ENCODE results near the gene SLAIN1.
A peak's percentile ranks its signal among the peaks of the same experiment; 100 is the strongest.

Gene SLAIN1

DNA sequence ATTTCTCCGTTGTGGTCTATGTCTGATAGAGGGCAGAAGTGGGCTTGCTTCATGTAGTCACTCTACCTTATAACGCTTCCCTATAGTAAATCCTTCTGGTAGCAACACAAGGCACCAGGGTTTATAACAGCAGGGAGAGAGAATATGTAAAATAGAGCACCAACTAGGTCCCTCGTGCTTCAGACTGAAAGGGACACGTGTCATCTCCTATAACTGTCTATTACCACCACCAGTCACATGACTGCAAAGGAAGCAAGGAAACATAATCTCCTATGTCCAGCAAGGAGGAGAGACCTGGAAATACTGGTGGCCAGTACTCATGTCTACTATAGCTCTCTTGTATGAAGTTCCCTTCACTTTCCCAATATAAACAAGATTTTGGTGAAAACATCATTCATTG, 79.2 kb downstream of the SLAIN1 start:
- DNase-seq (ENCODE audit: insufficient read length, low spot score) (no peak), FAIRE-seq (no peak)
- TF ChIP-seq TAF1 (IDR thresholded peaks at IDR 0.05; ENCODE audit: low read depth, low read length) = no peak
- no peak for TF ChIP-seq SPI1 (IDR thresholded peaks at IDR 0.05; ENCODE audit: low read depth, low read length)
- no peak for TF ChIP-seq PAX5 (IDR thresholded peaks at IDR 0.05; ENCODE audit: insufficient read depth, low read length, severe bottlenecking)
- no peak for TF ChIP-seq POLR2AphosphoS5 (IDR thresholded peaks at IDR 0.05; ENCODE audit: low read depth, low read length)
- TF ChIP-seq POU2F2 (IDR thresholded peaks at IDR 0.05; ENCODE audit: low read depth, low read length) = no peak
- TF ChIP-seq POLR2A (IDR thresholded peaks at IDR 0.05; ENCODE audit: low read depth, low read length) = no peak

DNA sequence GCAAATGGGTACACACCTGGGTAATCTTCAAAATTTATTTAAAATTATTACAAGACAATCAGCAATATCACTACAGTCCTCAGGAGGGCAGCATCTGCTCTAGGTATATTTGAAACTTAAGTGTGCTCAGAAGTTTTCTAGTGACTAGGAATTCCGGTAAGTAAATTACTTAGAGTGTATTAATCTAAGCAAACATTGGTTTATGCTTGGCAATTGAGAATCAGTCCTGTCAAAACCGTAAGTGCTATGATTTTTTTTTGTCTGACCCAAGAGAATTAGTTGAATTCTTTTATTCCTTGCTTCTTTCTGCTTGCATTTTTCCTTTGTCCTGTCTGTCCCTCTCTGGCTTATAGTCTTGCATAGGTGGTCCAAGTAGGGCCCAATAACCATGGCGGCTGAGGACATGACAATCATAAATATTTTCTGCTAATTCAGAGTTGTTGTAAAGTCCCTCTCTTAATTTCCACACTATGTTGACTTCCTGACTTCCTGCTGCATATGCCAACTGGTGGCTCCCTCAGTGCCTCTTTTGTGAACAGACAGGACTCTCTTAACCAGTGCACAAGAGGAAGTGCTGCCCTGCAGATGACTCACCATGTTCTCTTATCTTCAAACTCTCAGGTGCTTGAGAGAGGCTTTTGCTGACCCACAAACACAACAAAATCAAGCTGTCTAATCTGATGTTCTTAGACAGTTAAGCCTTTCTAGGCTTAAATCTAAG, 82.2 kb downstream of the SLAIN1 start:
- no peak for TF ChIP-seq TAF1 (IDR thresholded peaks at IDR 0.05; ENCODE audit: low read depth, low read length)
- TF ChIP-seq SPI1 (IDR thresholded peaks at IDR 0.05; ENCODE audit: low read depth, low read length) = peak; percentile 87
- FAIRE-seq (no peak), DNase-seq (ENCODE audit: insufficient read length, low spot score) (peak; percentile 12)

DNA sequence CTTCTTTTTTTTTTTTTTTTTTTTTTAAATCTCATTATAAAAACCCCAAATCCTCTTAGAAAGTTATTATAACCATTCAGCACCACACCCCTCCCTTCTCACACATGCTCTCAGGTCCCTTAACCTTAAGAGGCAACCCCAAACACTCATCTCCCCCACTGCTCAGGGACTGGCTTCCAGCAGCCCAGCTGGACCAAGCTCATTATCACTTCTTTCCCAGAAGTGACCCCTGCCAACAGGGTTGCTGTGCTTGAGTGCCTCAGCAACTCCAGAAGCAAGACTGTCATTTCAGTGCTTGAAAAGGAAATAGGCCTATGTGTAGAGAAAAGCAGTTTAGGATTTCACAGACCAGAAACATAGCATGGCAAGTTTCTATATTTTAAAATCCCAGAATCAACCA, 84.3 kb downstream of the SLAIN1 start:
- DNase-seq (ENCODE audit: insufficient read length, low spot score) (no peak), FAIRE-seq (no peak)
- TF ChIP-seq POU2F2 (IDR thresholded peaks at IDR 0.05; ENCODE audit: low read depth, low read length) (no peak), POLR2A (IDR thresholded peaks at IDR 0.05; ENCODE audit: low read depth, low read length) (no peak)

DNA sequence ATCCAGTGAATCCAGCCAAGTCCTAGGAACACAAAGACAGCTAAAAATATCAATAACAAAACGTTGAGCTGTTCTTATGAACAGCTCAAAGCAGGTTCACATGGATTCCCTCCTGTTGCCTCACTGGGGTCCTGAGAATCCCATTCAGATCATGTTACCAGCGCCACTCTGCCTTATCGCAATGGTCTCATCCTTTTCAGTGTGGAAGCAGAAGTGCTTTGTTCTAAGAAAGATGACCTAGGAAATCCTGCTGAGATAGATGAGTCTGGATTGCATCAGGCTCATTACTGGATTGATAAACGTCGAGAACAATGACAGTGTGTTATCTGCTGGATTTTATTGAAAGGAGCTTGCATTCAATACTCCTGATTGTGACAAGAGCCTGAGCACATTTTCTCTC, 87.0 kb downstream of the SLAIN1 start:
- TF ChIP-seq PAX5 (IDR thresholded peaks at IDR 0.05; ENCODE audit: insufficient read depth, low read length, severe bottlenecking) (no peak), POLR2A (IDR thresholded peaks at IDR 0.05; ENCODE audit: low read depth, low read length) (no peak), POLR2AphosphoS5 (IDR thresholded peaks at IDR 0.05; ENCODE audit: low read depth, low read length) (no peak), TAF1 (IDR thresholded peaks at IDR 0.05; ENCODE audit: low read depth, low read length) (no peak), SPI1 (IDR thresholded peaks at IDR 0.05; ENCODE audit: low read depth, low read length) (no peak)
- FAIRE-seq = no peak

DNA sequence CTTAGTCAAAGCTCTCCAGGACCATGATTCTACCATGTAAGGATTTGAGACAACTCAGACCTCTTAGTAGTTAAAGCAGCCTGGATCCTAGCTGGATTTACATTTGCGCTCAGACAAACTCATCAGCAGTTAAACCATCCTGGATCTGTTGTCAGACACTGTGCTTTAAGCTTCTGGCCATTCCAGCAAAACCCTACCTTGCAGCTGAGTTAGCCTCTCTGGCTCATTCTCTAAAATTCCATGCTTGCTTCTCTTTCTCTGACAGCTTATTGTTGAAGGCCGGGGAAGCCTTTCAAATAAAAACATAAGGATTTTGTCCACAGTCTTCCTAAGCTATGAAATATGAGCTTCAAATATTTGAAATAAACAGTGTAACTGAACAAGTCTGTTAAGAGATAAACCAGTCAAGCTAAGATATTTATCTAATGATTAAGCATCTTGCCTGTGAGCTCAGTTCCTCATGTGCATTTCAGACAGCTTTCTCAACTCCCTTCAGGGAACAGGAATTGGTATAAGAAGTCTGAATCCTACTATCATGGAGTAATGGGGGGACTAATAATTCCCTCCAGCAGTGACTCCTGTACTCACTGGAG, 89.3 kb downstream of the SLAIN1 start:
- no peak for FAIRE-seq
- no peak for DNase-seq (ENCODE audit: insufficient read length, low spot score)
- TF ChIP-seq TAF1 (IDR thresholded peaks at IDR 0.05; ENCODE audit: low read depth, low read length) (no peak), SPI1 (IDR thresholded peaks at IDR 0.05; ENCODE audit: low read depth, low read length) (no peak), PAX5 (IDR thresholded peaks at IDR 0.05; ENCODE audit: insufficient read depth, low read length, severe bottlenecking) (no peak)

More for the DNA sequence above, 87.0 kb downstream of the SLAIN1 start:
- DNase-seq (ENCODE audit: insufficient read length, low spot score) = no peak

DNA sequence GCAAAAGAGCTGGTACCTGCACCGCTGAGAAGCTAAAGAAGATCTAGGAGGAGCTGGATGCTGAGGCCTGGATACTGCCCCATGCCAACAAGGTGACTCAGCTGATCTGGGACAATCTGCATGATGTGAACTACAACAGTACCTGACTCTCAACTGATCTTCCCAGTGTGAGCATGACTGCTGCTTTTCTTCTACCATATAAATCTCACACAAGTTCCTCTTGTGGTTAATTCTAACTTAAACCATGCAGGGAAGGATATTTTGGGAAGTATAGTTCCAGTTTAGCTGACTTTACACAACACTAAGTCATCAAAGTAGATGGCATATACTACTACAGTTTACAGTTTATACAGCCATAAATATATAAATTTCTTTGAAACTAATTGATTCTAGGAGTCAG, 91.9 kb downstream of the SLAIN1 start:
- DNase-seq (ENCODE audit: insufficient read length, low spot score) (no peak), FAIRE-seq (no peak)
- no peak for TF ChIP-seq PAX5 (IDR thresholded peaks at IDR 0.05; ENCODE audit: insufficient read depth, low read length, severe bottlenecking)
- no peak for TF ChIP-seq POLR2AphosphoS5 (IDR thresholded peaks at IDR 0.05; ENCODE audit: low read depth, low read length)
- TF ChIP-seq SPI1 (IDR thresholded peaks at IDR 0.05; ENCODE audit: low read depth, low read length) = no peak
- no peak for TF ChIP-seq TAF1 (IDR thresholded peaks at IDR 0.05; ENCODE audit: low read depth, low read length)
- TF ChIP-seq POLR2A (IDR thresholded peaks at IDR 0.05; ENCODE audit: low read depth, low read length) = no peak
- no peak for TF ChIP-seq POU2F2 (IDR thresholded peaks at IDR 0.05; ENCODE audit: low read depth, low read length)

DNA sequence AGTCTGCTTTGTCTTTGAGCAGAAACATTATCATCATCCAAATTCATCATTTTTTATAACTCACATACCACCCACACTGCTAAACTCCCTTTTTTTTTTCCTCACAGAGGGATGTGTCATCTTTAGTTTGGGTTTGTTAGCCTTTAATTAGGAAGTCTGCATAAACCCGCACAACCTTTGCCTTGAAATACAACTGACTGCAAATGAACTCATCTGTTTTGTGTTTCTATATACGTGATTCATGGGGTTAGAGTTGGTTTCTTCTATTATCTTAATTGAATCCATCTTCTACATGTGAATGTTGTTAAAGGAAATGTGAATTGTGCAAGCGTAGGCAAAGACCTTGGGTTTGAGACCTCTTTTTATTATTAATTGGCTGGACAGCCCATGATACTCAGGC, 102.7 kb downstream of the SLAIN1 start:
- DNase-seq (ENCODE audit: insufficient read length, low spot score) (no peak), FAIRE-seq (no peak)
- TF ChIP-seq TAF1 (IDR thresholded peaks at IDR 0.05; ENCODE audit: low read depth, low read length) (no peak), PAX5 (IDR thresholded peaks at IDR 0.05; ENCODE audit: insufficient read depth, low read length, severe bottlenecking) (no peak), POLR2A (IDR thresholded peaks at IDR 0.05; ENCODE audit: low read depth, low read length) (no peak), POU2F2 (IDR thresholded peaks at IDR 0.05; ENCODE audit: low read depth, low read length) (no peak), SPI1 (IDR thresholded peaks at IDR 0.05; ENCODE audit: low read depth, low read length) (no peak), POLR2AphosphoS5 (IDR thresholded peaks at IDR 0.05; ENCODE audit: low read depth, low read length) (no peak)

DNA sequence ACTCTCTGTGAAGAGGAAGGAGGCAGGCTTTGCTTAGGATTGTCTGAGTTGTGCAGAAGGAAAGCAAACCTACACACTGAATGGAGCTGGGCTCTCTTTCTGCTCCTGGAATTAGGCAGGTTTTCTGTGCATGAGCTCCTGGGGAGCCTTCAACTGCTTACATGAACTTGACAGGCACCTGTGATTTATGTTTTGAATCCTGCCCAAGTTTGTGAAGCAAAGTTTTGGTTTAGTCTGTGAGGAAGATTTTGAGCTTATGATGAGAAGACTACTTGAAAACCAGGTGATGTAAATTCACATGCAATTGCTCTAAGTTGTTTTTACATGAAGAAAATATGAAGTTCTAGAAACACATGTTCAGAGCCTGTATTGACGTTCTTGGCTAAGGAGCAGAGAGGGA, 109.0 kb downstream of the SLAIN1 start:
- DNase-seq (ENCODE audit: insufficient read length, low spot score) (no peak), FAIRE-seq (no peak)

DNA sequence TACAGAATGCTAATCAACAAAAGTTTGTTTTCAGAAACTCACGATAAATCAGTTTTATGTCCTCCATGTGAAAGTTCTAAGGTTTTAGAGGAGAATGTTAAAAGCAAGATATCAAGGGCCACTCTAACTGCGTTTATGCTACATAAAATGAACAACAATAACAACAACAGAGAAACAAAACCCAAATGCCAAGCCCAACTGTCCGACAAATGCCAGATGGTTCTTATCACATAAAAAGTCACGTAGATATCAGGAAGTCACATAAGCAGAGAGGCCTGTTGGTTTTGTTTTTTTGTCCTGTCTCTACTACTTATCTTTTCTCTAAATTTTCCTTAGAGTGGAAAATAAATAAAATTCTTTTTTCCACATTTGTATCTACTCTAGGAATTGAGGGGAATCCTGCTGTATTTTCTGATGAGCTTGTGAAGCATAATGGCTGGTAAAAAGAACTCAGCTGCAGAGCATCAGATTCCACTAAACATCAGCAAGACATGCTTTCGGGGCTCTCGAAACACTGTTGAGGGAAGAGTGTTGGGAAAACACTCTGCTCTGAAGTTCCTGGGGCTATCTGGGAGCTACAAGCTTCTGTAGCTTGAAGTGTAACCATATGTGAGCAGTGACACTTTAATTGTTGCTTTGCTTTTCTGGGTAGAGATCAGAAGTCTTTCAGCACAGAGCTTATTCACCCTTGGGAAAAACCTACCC, 110.1 kb downstream of the SLAIN1 start:
- TF ChIP-seq POU2F2 (IDR thresholded peaks at IDR 0.05; ENCODE audit: low read depth, low read length) (no peak), POLR2AphosphoS5 (IDR thresholded peaks at IDR 0.05; ENCODE audit: low read depth, low read length) (no peak), POLR2A (IDR thresholded peaks at IDR 0.05; ENCODE audit: low read depth, low read length) (no peak), PAX5 (IDR thresholded peaks at IDR 0.05; ENCODE audit: insufficient read depth, low read length, severe bottlenecking) (no peak), TAF1 (IDR thresholded peaks at IDR 0.05; ENCODE audit: low read depth, low read length) (no peak), SPI1 (IDR thresholded peaks at IDR 0.05; ENCODE audit: low read depth, low read length) (no peak)

More for the DNA sequence above, 109.0 kb downstream of the SLAIN1 start:
- no peak for TF ChIP-seq TAF1 (IDR thresholded peaks at IDR 0.05; ENCODE audit: low read depth, low read length)
- no peak for TF ChIP-seq PAX5 (IDR thresholded peaks at IDR 0.05; ENCODE audit: insufficient read depth, low read length, severe bottlenecking)
- TF ChIP-seq POLR2A (IDR thresholded peaks at IDR 0.05; ENCODE audit: low read depth, low read length) = no peak
- no peak for TF ChIP-seq POU2F2 (IDR thresholded peaks at IDR 0.05; ENCODE audit: low read depth, low read length)
- no peak for TF ChIP-seq SPI1 (IDR thresholded peaks at IDR 0.05; ENCODE audit: low read depth, low read length)
- no peak for TF ChIP-seq POLR2AphosphoS5 (IDR thresholded peaks at IDR 0.05; ENCODE audit: low read depth, low read length)

DNA sequence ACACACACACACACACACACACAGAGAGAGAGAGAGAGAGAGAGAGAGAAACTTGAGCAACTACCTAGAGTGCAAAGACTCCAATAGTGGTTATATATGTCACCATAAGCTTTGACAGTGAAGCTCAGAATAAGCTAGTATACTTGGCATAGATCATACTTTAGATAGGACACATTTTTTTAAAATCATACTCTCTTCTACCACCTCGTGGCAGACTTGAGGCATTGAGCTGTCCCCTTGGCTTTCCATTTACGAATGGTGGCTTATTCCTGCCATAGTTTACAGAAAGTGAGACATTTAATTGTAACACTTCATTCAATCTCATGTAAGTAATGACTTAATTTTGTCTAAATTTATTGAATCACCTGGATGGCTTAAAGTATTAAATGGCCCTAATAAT, 112.9 kb downstream of the SLAIN1 start:
- TF ChIP-seq TAF1 (IDR thresholded peaks at IDR 0.05; ENCODE audit: low read depth, low read length) (no peak), SPI1 (IDR thresholded peaks at IDR 0.05; ENCODE audit: low read depth, low read length) (no peak), PAX5 (IDR thresholded peaks at IDR 0.05; ENCODE audit: insufficient read depth, low read length, severe bottlenecking) (no peak), POLR2A (IDR thresholded peaks at IDR 0.05; ENCODE audit: low read depth, low read length) (no peak), POLR2AphosphoS5 (IDR thresholded peaks at IDR 0.05; ENCODE audit: low read depth, low read length) (no peak), POU2F2 (IDR thresholded peaks at IDR 0.05; ENCODE audit: low read depth, low read length) (no peak)
- peak; percentile 6 for DNase-seq (ENCODE audit: insufficient read length, low spot score)
- peak; percentile 75 for FAIRE-seq

More for the DNA sequence above, 110.1 kb downstream of the SLAIN1 start:
- FAIRE-seq (no peak), DNase-seq (ENCODE audit: insufficient read length, low spot score) (no peak)

Measured in GM12891 (cell line).